Measurements from ENCODE around the gene SCN2A. TPM values are rescaled to one million over a fixed set of nuclear protein-coding genes. Genes with fewer than 3 reads are reported as not detected.

Gene SCN2A
- total RNA-seq, 2 donors from 2014 or later: 0.15 to 0.20 TPM

DNA sequence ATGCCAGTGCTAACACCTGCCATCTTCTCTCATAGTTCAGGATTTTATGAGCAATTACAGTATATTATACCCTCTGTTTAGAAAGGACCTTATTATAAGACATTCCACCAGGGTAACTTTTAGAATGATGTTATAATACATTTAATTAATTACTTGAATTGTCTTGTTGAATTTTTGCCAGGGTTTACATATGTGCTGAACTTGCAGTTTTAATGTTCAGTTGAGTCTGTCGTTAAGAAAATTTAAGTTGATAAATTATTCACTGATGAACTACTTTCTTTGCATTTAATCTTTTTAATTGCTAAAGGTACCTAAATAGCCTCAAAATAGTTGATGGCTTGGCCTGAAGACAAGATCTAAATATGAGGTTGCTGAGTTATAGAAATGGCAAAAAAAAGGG, 68.1 kb downstream of the SCN2A start:
- TF ChIP-seq, protein P1, sequence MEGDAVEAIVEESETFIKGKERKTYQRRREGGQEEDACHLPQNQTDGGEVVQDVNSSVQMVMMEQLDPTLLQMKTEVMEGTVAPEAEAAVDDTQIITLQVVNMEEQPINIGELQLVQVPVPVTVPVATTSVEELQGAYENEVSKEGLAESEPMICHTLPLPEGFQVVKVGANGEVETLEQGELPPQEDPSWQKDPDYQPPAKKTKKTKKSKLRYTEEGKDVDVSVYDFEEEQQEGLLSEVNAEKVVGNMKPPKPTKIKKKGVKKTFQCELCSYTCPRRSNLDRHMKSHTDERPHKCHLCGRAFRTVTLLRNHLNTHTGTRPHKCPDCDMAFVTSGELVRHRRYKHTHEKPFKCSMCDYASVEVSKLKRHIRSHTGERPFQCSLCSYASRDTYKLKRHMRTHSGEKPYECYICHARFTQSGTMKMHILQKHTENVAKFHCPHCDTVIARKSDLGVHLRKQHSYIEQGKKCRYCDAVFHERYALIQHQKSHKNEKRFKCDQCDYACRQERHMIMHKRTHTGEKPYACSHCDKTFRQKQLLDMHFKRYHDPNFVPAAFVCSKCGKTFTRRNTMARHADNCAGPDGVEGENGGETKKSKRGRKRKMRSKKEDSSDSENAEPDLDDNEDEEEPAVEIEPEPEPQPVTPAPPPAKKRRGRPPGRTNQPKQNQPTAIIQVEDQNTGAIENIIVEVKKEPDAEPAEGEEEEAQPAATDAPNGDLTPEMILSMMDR (conservative IDR thresholded peaks at IDR 0.05): no peak
- no peak overlapping the region for H3K27ac ChIP-seq (ENCODE audit: low read depth, low read length)
- no peaks in the 10 kb centered on the region for H3K27me3 ChIP-seq (ENCODE audit: control insufficient read depth, insufficient read depth, low read length, poor library complexity, severe bottlenecking)
- H3K4me1 Mint-ChIP-seq: peaks cover 6% of the 10 kb centered on the region
- H3K27ac Mint-ChIP-seq: no peak overlapping the region
- no peak overlapping the region for H3K4me3 ChIP-seq (ENCODE audit: low read length)
- H3K4me3 Mint-ChIP-seq: no peak overlapping the region
- WGBS, 2 experiments (ENCODE audit: insufficient coverage in 1 of 2, insufficient read length in 1 of 2): 92% methylated on average over 1 of the region's 1 CpG; no CpG with 5 or more reads in 1 of the 2 experiments
- H3K27me3 Mint-ChIP-seq (ENCODE audit: insufficient read depth): no peaks in the 10 kb centered on the region
- H3K4me1 ChIP-seq (ENCODE audit: control insufficient read depth, insufficient read depth, low read length): no peaks in the 10 kb centered on the region
- no peak for DNase-seq
- H3K9me3 Mint-ChIP-seq: no peaks in the 10 kb centered on the region
- no peaks in the 10 kb centered on the region for H3K36me3 ChIP-seq (ENCODE audit: control insufficient read depth, insufficient read depth, low read length)
- H3K9ac ChIP-seq (ENCODE audit: extremely low read depth, low read length, poor library complexity, severe bottlenecking): no peak overlapping the region
- H3K9me3 ChIP-seq (ENCODE audit: control insufficient read depth, low read length): no peaks in the 10 kb centered on the region
- no peaks in the 10 kb centered on the region for H3K36me3 Mint-ChIP-seq (ENCODE audit: low read depth)

GRCh38 chr2:165311949-165312348, 72.7 kb downstream of the SCN2A start:
- Histone ChIP-seq H3K27ac (ENCODE audit: low read depth, low read length) (no peak overlapping the region), H3K4me3 (ENCODE audit: low read length) (no peak overlapping the region), H3K27me3 (ENCODE audit: control insufficient read depth, insufficient read depth, low read length, poor library complexity, severe bottlenecking) (no peaks in the 10 kb centered on the region), H3K36me3 (ENCODE audit: control insufficient read depth, insufficient read depth, low read length) (no peaks in the 10 kb centered on the region), H3K9me3 (ENCODE audit: control insufficient read depth, low read length) (no peaks in the 10 kb centered on the region), H3K4me1 (ENCODE audit: control insufficient read depth, insufficient read depth, low read length) (no peaks in the 10 kb centered on the region), H3K9ac (ENCODE audit: extremely low read depth, low read length, poor library complexity, severe bottlenecking) (no peak overlapping the region)
- H3K27ac Mint-ChIP-seq: no peak overlapping the region
- no peak overlapping the region for H3K4me3 Mint-ChIP-seq
- DNase-seq: no peak
- TF ChIP-seq, protein P1 (conservative IDR thresholded peaks at IDR 0.05): no peak
- no peaks in the 10 kb centered on the region for H3K36me3 Mint-ChIP-seq (ENCODE audit: low read depth)
- WGBS, 2 experiments (ENCODE audit: insufficient coverage in 1 of 2, insufficient read length in 1 of 2): 90% methylated on average over 1 of the region's 1 CpG; no CpG with 5 or more reads in 1 of the 2 experiments
- H3K9me3 Mint-ChIP-seq: no peaks in the 10 kb centered on the region
- no peaks in the 10 kb centered on the region for H3K27me3 Mint-ChIP-seq (ENCODE audit: insufficient read depth)
- H3K4me1 Mint-ChIP-seq: peaks cover 15% of the 10 kb centered on the region

- Mint-ChIP-seq H3K4me1 (peaks cover 15% of the 10 kb centered on the region), H3K4me3 (no peak overlapping the region), H3K27ac (no peak overlapping the region), H3K27me3 (ENCODE audit: insufficient read depth) (no peaks in the 10 kb centered on the region), H3K9me3 (no peaks in the 10 kb centered on the region), H3K36me3 (ENCODE audit: low read depth) (no peaks in the 10 kb centered on the region)
- no peak overlapping the region for H3K4me3 ChIP-seq (ENCODE audit: low read length)
- no peaks in the 10 kb centered on the region for H3K27me3 ChIP-seq (ENCODE audit: control insufficient read depth, insufficient read depth, low read length, poor library complexity, severe bottlenecking)
- H3K36me3 ChIP-seq (ENCODE audit: control insufficient read depth, insufficient read depth, low read length): no peaks in the 10 kb centered on the region
- DNase-seq: no peak
- H3K9ac ChIP-seq (ENCODE audit: extremely low read depth, low read length, poor library complexity, severe bottlenecking): no peak overlapping the region
- H3K9me3 ChIP-seq (ENCODE audit: control insufficient read depth, low read length): no peaks in the 10 kb centered on the region
- H3K27ac ChIP-seq (ENCODE audit: low read depth, low read length): no peak overlapping the region
- TF ChIP-seq, protein P1 (conservative IDR thresholded peaks at IDR 0.05): no peak
- WGBS, 2 experiments (ENCODE audit: insufficient coverage in 1 of 2, insufficient read length in 1 of 2): 89 to 100% methylated on average over 2 of the region's 2 CpGs
- H3K4me1 ChIP-seq (ENCODE audit: control insufficient read depth, insufficient read depth, low read length): no peaks in the 10 kb centered on the region
Measured at GRCh38 chr2:165312999-165313398, 73.8 kb downstream of the SCN2A start.

Data from endodermal cell (in vitro differentiated cells).